GM12874 (cell line): ENCODE data around the gene PIP5K1C.

Source experiments
- TF ChIP-seq, protein P1 (sequence below): IDR thresholded peaks from 2 replicates; pipeline ENCODE4 v1.5.1; 2011; ENCODE audit warnings: low read depth, mild to moderate bottlenecking, control low read depth, low read length, moderate library complexity; ENCODE audit not compliant: insufficient read depth

The PIP5K1C gene

GRCh38 chr19:3632098-3632497 is 68.2 kb downstream of the PIP5K1C start:
- TF ChIP-seq, protein P1, sequence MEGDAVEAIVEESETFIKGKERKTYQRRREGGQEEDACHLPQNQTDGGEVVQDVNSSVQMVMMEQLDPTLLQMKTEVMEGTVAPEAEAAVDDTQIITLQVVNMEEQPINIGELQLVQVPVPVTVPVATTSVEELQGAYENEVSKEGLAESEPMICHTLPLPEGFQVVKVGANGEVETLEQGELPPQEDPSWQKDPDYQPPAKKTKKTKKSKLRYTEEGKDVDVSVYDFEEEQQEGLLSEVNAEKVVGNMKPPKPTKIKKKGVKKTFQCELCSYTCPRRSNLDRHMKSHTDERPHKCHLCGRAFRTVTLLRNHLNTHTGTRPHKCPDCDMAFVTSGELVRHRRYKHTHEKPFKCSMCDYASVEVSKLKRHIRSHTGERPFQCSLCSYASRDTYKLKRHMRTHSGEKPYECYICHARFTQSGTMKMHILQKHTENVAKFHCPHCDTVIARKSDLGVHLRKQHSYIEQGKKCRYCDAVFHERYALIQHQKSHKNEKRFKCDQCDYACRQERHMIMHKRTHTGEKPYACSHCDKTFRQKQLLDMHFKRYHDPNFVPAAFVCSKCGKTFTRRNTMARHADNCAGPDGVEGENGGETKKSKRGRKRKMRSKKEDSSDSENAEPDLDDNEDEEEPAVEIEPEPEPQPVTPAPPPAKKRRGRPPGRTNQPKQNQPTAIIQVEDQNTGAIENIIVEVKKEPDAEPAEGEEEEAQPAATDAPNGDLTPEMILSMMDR, result no peak

DNA sequence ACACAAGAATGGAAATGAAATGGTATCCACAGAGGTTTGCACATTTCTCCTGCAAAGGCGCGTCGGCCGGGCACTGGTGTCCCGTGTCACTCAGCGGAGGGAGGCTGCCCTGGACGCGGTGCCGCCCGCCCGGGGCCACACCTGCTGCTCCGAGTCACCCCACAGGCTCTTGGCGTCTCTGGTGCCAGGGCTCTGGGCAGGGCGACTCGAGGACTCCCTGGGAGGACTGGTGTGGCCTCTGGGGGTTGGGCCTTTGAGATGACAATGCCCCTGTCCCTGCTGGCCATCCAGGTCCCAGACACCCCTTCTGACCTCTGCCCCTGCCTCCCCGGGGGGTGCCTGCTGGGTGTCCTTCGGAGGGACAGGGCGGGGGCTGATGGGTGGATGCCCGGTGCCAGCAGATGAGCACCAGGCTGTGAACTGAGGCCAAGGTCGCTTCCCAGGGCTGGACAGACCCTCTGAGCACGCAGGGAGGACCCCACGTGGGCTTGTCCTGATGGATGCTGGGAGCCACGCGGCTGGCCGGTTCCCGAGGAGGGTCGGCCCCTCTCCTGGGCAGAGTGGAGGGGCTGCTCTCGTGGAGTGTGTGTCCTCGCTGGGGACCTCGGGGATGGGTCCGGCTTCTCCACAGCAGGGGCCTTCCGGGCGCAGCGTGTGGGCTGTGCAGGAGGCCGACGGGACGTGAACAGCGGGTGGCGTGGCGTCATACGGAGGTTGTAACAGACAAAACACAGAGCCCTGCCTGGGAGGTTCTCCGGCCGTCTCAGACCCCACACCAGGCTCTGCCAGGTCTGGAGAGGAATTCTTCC is 69.0 kb downstream of the PIP5K1C start:
- TF ChIP-seq, protein P1, result no peak

DNA sequence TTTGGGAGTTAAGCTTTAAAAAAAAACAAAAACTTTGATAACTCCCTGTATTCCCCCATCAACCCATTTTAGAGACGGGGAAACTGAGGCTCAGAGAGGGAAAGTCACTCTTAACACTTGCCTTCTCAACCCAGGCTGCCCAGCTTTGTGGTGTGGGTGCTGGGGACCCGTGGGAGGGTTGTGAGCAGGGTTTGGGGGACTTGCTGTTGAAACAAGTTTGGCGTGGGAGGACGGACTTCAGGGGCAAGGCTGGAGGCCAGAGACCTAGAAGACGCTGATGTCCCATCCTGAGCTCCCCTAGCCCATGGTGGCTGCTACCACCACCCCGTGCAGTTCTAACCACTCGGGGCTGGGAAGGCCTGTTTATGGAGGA is 72.9 kb downstream of the PIP5K1C start:
- TF ChIP-seq, protein P1, result no peak

DNA sequence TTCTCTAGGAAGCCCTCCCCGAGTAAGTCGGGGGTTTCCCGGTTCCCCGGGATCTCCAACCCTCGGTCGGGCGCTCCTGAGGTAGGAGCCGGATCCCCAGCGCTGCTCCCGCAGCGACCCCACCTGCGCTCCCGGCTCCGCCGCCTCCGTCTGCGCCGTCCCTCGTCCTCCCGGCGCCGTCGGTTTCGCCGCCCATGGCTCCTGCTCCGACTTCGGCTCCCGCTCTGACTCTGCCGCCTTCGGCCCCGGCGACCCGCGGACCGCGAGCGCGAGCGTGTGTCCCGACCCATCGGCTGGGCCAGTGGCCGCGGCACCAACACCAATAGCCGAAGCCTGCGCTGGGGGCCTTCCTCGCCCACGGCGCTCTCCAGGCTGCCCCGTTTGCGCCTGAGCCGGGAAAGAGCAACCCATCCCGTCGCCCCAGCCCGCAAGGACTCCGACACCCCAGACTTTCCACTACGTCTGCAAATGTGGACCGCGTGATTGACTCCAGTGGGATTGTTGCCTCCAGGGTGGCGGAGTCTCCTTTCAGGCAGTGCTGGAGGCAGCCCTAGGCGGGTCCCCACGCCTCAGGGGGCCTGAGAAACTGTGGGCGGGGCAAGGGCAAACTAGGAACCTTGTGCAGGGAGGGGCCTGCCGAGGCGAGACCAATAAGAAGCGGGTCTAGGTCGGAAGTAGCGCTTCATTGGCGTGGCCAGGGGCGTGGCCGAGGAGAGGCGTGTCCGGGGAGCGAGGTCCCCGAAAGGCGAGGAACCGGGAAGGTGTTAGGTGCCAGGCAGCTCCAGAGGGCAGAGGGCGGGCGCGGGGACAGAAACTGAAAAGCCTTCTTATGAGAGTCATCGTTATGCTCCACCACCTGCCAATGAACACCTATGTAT is 73.6 kb downstream of the PIP5K1C start, which contains the start of gene CACTIN:
CACTIN (minus strand) TSS at position 318 of the 878 bp plus-strand sequence; CDS start at position 290, 28 bp downstream.
- TF ChIP-seq, protein P1, result no peak

DNA sequence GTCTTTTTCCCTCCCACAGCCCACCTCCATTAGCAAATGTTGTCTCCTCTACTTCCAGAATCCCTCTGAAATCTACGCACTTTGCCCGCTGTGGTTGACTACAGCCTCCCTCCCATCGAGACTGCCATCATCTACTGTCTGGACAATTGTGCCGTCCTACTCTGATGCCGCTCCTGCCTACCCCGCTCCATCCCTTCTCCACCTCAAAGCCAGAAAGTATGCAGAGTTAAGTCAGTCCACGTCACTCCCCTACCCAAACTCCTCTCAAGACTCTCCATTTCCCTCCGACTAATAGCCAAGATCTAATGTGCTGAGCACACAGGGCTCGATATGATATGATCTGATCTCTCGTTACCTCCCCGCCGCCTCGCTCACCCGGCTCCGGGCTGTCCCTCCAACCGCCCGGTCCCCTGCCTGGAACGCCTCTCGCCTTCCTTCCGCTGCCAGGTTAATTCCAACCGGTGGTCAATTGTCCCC is 74.2 kb downstream of the PIP5K1C start:
- TF ChIP-seq, protein P1, result no peak

GRCh38 chr19:3623716-3624115 is 76.6 kb downstream of the PIP5K1C start:
- TF ChIP-seq, protein P1, result no peak

- TF ChIP-seq, protein P1, result no peak
Observed at GRCh38 chr19:3622224-3622623, 78.0 kb downstream of the PIP5K1C start.
